HG02840 (cell line): ENCODE results near the gene B4GALT3.

Experiments
- ATAC-seq: cut with Tn5 transposase; IDR thresholded peaks from one replicate; pipeline ENCODE4 v1.9.1; 2021; ENCODE audit warnings: mild to moderate bottlenecking, moderate library complexity, moderate number of reproducible peaks; ENCODE audit not compliant: unreplicated experiment, low FRiP score

The B4GALT3 gene

DNA sequence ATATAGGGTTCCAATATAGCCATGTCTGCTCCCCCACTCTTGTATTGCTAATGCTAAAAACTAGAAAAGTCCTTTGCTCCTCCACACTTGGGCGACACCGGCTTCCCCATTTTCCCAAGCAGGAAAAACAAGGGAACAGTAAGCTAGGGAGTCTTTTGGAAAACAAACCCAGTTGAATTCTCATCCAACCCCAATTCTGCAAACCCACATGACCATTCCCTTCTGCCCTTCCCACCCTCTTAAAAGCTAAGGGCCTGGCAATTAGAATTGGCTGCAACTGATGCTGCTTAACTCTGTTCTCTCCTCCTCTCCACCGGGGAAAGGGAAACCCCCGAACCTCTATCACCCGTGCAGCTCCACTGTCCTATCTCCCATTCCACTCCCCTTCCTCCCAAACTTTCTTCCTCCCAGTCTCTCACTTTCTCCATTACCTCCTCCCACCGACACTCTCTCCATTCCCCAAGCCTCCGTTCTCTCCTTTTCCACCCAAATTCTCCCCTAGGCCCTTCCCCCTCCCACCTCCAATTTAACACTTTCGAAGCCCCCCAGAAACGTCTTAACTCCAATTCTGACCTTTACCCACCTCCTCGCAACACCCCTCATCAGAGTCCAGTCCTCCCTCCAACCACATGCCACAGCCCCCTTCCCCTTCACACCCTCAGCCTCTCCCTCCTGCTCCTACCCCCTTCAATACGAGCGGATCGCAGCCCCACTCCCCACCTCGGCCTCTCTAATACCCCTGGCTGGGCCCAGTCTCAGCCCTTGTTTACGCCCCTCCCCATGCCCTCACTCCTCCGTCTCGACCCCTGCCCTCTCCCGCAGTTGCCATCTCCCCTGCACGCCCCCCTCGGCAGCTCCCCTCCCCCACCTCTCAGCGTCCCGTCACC is 45.5 kb downstream of the B4GALT3 start:
- no peak for ATAC-seq

DNA sequence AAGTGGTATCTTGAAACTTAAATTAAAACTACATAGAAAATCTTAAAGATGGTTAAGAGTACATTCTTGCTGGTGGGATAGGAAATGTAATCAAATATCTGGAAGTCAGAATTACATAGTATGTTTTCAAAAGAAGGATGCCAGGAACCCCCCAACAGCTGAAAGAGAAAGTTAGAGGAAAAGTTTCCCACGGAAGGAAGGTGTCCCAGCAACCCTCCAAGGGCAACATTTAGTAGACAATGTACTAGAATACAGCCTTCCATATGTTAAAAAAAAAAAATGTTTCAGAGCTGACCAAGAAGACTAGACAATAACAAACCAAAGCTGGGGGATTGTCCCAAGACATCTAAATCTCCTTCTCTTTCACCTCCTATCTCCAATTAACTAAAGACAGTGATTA is 47.0 kb downstream of the B4GALT3 start:
- ATAC-seq: no peak

DNA sequence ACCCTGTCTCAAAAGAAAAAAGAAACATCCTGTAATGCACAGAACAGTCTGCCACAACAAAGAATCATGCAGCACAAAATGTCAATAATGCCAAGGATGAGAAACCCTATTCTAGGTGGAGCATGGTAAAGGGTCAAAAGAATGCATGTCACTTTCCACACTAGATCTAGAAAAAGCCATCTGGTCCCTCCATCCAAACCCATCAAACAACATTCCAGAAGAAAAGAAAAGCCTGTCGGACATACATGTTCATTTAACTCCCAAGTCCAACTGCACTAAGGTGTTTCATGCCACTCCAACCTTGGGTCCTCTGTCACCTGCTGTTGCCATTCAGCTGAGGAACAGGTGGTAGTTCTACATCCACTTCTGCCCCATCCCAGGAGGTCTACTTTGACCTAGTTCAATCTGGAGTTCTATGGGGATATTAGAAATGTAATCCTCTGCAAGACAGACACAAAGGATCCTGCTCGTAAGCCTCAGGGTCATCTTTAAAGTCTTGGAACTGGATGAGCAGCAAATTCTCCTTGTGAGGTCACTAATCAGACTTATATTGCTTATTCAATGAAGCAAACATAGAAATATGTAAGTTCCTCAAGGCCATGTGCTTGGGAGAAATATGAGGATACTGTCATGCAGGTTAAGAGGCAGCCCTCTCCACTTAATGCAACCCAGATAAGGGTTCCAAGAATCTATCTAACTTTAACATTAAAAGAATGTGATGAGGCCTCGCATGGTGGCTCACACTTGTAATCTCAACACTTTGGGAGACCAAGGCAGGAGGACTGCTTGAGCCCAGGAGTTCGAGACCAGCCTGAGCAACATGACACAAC is 48.5 kb downstream of the B4GALT3 start:
- no peak for ATAC-seq

DNA sequence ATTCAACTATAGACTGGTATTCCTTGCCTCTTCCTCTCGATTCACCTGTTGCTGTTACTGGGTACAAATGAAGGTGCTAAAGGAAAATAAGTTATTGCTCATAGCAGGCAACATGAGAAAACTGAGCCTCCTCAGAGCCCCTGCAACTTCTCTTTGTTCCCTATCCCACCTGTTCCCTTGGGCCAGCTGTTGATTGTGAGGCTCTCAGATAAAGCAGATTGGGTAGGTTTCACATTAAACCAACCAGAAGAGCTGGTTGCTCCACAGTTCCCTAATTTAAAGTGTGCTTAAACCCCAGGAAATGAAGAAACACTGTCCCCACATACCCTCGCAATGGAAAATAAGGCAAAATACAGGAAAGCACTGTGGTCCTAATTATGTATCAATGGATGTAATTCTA is 49.7 kb downstream of the B4GALT3 start:
- ATAC-seq: no peak

DNA sequence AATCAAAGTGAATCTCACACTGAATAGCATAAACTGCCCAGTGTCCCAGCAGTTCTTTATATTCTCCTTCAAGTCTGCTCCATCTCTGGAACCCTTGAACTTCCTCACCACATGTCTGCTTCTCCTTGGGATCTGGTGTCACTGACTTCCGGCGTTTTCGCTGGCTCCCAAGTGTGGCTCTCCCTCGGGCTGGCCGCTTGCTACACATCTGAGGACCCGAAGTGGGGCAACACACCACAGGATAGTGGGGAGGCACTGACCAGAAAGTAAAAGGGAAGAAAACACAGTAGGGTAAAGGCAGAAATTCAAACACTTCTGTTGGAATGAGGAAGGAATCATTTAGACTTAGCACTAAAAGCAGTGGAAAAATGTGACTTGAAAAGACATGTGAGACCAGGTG is 54.3 kb downstream of the B4GALT3 start:
- ATAC-seq: no peak

DNA sequence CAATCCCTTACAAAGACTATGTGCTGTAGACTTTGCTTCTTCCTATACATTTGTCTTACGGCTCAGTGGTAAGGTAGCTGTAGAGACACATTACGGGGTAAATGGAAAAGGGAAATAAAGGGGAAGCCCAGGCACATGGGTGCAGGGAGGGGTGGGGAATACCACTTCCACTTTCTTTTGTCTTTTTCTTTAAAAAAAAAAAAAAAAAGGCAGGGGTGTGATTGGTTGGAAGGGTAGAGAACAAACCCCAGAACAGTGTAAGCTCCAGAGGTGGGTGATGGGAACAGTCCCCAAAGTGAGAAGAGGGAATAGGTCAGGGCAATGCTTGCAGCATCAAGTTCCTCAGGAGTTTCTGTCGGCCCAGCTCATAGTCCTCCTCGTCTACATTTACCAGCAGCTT is 55.5 kb downstream of the B4GALT3 start:
- no peak for ATAC-seq
